IMR-90 (cell line): ENCODE measurements around the gene CSNK2A1. TPM values are rescaled to one million over a fixed set of nuclear protein-coding genes. Genes with fewer than 3 reads are reported as not detected.

Experiments used
- ATAC-seq: fragments of 200-7000 bp; cut with Tn5 transposase; 2 replicates; pipeline ENCODE4 v1.9.1; 2020; ENCODE audit warnings: low read depth, mild to moderate bottlenecking, moderate library complexity
- BruUV-seq: library from RNA; stranded (reverse); fragments of 400-500 nt; replicated peaks from 2 replicates; lab custom pipeline; 2021; lab: Mats Ljungman, UMichigan
- CTCF ChIA-PET: fragments of 300-600 bp; formaldehyde crosslinking; extraction: SDS; loops from one replicate; lab custom pipeline; 2021; ENCODE audit warnings: antibody characterized with exemption; lab: Yijun Ruan, JAX
- POLR2A ChIA-PET: fragments of 300-600 bp; sonication (Branson Sonifier 250); formaldehyde crosslinking; loops from one replicate; lab custom pipeline; 2022; ENCODE audit warnings: antibody characterized with exemption; ENCODE audit not compliant: unreplicated experiment; lab: Charles Lee
- DNase-seq: peaks from one replicate; pipeline ENCODE4 v3.0.0; 2013
- H2AFZ ChIP-seq: replicated peaks from 2 replicates; pipeline ENCODE3; 2013; ENCODE audit warnings: low read length, mild to moderate bottlenecking; ENCODE audit not compliant: poor library complexity
- H2AK5ac ChIP-seq: 2 replicates; pipeline ENCODE4 v1.6.1; 2013; ENCODE audit warnings: low read depth, low read length, inconsistent platforms
- H2AK9ac ChIP-seq: replicated peaks from 2 replicates; pipeline ENCODE3; 2013; ENCODE audit warnings: mild to moderate bottlenecking, low read depth, low read length, moderate library complexity; ENCODE audit not compliant: poor library complexity
- H2BK120ac ChIP-seq: 2 replicates; pipeline ENCODE4 v1.6.1; 2013; ENCODE audit warnings: low read depth, low read length, inconsistent platforms
- H2BK15ac ChIP-seq: 3 replicates; pipeline ENCODE4 v1.6.1; 2013; ENCODE audit warnings: low read depth, low read length, inconsistent platforms
- H2BK20ac ChIP-seq: 2 replicates; pipeline ENCODE4 v1.6.1; 2013; ENCODE audit warnings: low read depth, mild to moderate bottlenecking, inconsistent platforms, low read length, moderate library complexity
- H2BK5ac ChIP-seq: 2 replicates; pipeline ENCODE4 v1.6.1; 2013; ENCODE audit warnings: mild to moderate bottlenecking, low read depth, low read length, inconsistent platforms; ENCODE audit not compliant: poor library complexity, severe bottlenecking
- H3K14ac ChIP-seq: replicated peaks from 2 replicates; pipeline ENCODE4 v1.6.1; 2013; ENCODE audit warnings: low read depth, low read length, inconsistent platforms
- H3K18ac ChIP-seq: 2 replicates; pipeline ENCODE4 v1.6.1; 2013; ENCODE audit warnings: low read depth, low read length, control low read depth
- H3K23ac ChIP-seq: 2 replicates; pipeline ENCODE4 v1.6.1; 2013; ENCODE audit warnings: low read depth, low read length, inconsistent platforms
- H3K27ac ChIP-seq: 2 replicates; pipeline ENCODE4 v1.5.1; 2013; ENCODE audit warnings: mild to moderate bottlenecking, control low read depth, low read length; ENCODE audit not compliant: insufficient read depth
- H3K27me3 ChIP-seq: 2 replicates; pipeline ENCODE4 v1.6.1; 2013; ENCODE audit warnings: low read length; ENCODE audit not compliant: control insufficient read depth, insufficient read depth
- H3K36me3 ChIP-seq: 2 replicates; pipeline ENCODE4 v1.6.1; 2013; ENCODE audit warnings: low read length, mixed read lengths; ENCODE audit not compliant: control insufficient read depth, insufficient read depth
- H3K4ac ChIP-seq: 2 replicates; pipeline ENCODE4 v1.6.1; 2013; ENCODE audit warnings: low read depth, low read length, inconsistent platforms
- H3K4me1 ChIP-seq: 2 replicates; pipeline ENCODE4 v1.6.1; 2013; ENCODE audit warnings: low read length, mixed read lengths; ENCODE audit not compliant: control insufficient read depth, insufficient read depth
- H3K4me2 ChIP-seq: 2 replicates; pipeline ENCODE4 v1.6.1; 2013; ENCODE audit warnings: low read depth, mild to moderate bottlenecking, control low read depth, low read length, moderate library complexity
- H3K4me3 ChIP-seq: 2 replicates; pipeline ENCODE4 v1.5.1; 2013; ENCODE audit warnings: low read depth, mild to moderate bottlenecking, control low read depth, low read length, moderate library complexity; ENCODE audit not compliant: insufficient read depth
- H3K56ac ChIP-seq: 2 replicates; pipeline ENCODE4 v1.6.1; 2013; ENCODE audit warnings: low read length, inconsistent platforms; ENCODE audit not compliant: insufficient read depth; ENCODE audit errors: extremely low read depth
- H3K79me1 ChIP-seq, 2 experiments: 2 replicates each; pipeline ENCODE4 v1.6.1; 2013; ENCODE audit warnings: low read length in 2 of 2, inconsistent platforms in 1 of 2, low read depth in 1 of 2
- H3K9ac ChIP-seq: 2 replicates; pipeline ENCODE4 v1.6.1; 2013; ENCODE audit warnings: low read depth, low read length, control low read depth
- H3K9me1 ChIP-seq: 2 replicates; pipeline ENCODE4 v1.6.1; 2013; ENCODE audit warnings: low read length, inconsistent platforms; ENCODE audit not compliant: insufficient read depth
- H3K9me3 ChIP-seq: 2 replicates; pipeline ENCODE4 v1.6.1; 2013; ENCODE audit warnings: low read length; ENCODE audit not compliant: control insufficient read depth, insufficient read depth
- H4K20me1 ChIP-seq: 2 replicates; pipeline ENCODE4 v1.6.1; 2013; ENCODE audit warnings: low read length, inconsistent platforms; ENCODE audit not compliant: insufficient read depth
- H4K5ac ChIP-seq: 2 replicates; pipeline ENCODE4 v1.6.1; 2013; ENCODE audit warnings: mild to moderate bottlenecking, low read depth, low read length, control low read depth
- H4K8ac ChIP-seq, 2 experiments: 2 replicates each; pipeline ENCODE4 v1.6.1; 2013; ENCODE audit warnings: low read depth in 2 of 2, low read length in 2 of 2, control low read depth in 1 of 2, inconsistent platforms in 1 of 2
- H4K91ac ChIP-seq: 2 replicates; pipeline ENCODE4 v1.6.1; 2013; ENCODE audit warnings: low read depth, low read length, inconsistent platforms; ENCODE audit not compliant: insufficient read depth
- BHLHE40 ChIP-seq: fragments of 150-350 bp; IDR thresholded peaks from 2 replicates; pipeline ENCODE4 v1.6.1; 2016; ENCODE audit warnings: mild to moderate bottlenecking, low read depth, low read length
- CEBPB ChIP-seq: IDR thresholded peaks from 2 replicates; pipeline ENCODE4 v1.6.1; 2012; ENCODE audit warnings: low read depth, low read length, improper control_type of control experiment
- CHD1 ChIP-seq: IDR thresholded peaks from 2 replicates; pipeline ENCODE4 v1.6.1; 2012; ENCODE audit warnings: low read depth, low read length, improper control_type of control experiment
- FOS ChIP-seq: fragments of 150-350 bp; IDR thresholded peaks from 2 replicates; pipeline ENCODE4 v1.6.1; 2016; ENCODE audit warnings: low read depth, low read length
- MAFK ChIP-seq: IDR thresholded peaks from 2 replicates; pipeline ENCODE4 v1.6.1; 2012; ENCODE audit warnings: low read depth, low read length, improper control_type of control experiment
- MAZ ChIP-seq: IDR thresholded peaks from 2 replicates; pipeline ENCODE4 v1.6.1; 2012; ENCODE audit warnings: low read depth, mild to moderate bottlenecking, low read length, improper control_type of control experiment, moderate library complexity, borderline replicate concordance
- MXI1 ChIP-seq: IDR thresholded peaks from 2 replicates; pipeline ENCODE4 v1.6.1; 2012; ENCODE audit warnings: low read depth, mild to moderate bottlenecking, low read length, moderate library complexity, borderline replicate concordance
- NFE2L2 ChIP-seq: fragments of 150-350 bp; IDR thresholded peaks from 2 replicates; pipeline ENCODE4 v1.6.1; 2016; ENCODE audit warnings: low read depth, mild to moderate bottlenecking, low read length
- POLR2A ChIP-seq: IDR thresholded peaks from 2 replicates; pipeline ENCODE4 v1.6.1; 2012; ENCODE audit warnings: mild to moderate bottlenecking, low read depth, low read length
- RAD21 ChIP-seq: IDR thresholded peaks from 2 replicates; pipeline ENCODE4 v1.6.1; 2012; ENCODE audit warnings: low read length, improper control_type of control experiment
- RFX5 ChIP-seq: IDR thresholded peaks from 2 replicates; pipeline ENCODE4 v1.8.0; 2012; ENCODE audit warnings: low read depth, mild to moderate bottlenecking, low read length, moderate library complexity
- SMC3 ChIP-seq: fragments of 150-350 bp; IDR thresholded peaks from 2 replicates; pipeline ENCODE4 v1.6.1; 2016; ENCODE audit warnings: low read depth, mild to moderate bottlenecking, antibody characterized with exemption, low read length, moderate library complexity
- USF2 ChIP-seq: fragments of 150-350 bp; IDR thresholded peaks from 2 replicates; pipeline ENCODE4 v1.6.1; 2017; ENCODE audit warnings: mild to moderate bottlenecking, antibody characterized with exemption, low read length, low read depth
- WGBS, 2 experiments: methylation state at CpG; one replicate each; pipeline versions ENCODE4 v1.1.5 to v1.1.7; 2013; ENCODE audit warnings: missing lambda C conversion rate in 2 of 2; ENCODE audit not compliant: insufficient read length in 1 of 2; ENCODE audit errors: extremely low coverage in 2 of 2; 5-methylcytosine and 5-hydroxymethylcytosine counted together
- dilution Hi-C: fragments of 300-500 bp; cut with HindIII; formaldehyde crosslinking; loops from one replicate; pipeline ENCODE4 v1.14.3; 2018; ENCODE audit warnings: low sequenced_read_pairs; ENCODE audit not compliant: unreplicated experiment
- in situ Hi-C: fragments of 300-500 bp; cut with MboI; formaldehyde crosslinking; loops from 3 replicates; pipeline ENCODE4 v1.14.3; 2019; ENCODE audit warnings: low sequenced_read_pairs, inconsistent platforms, mixed read lengths
- intact Hi-C: fragments of 100-400 bp; cut with micrococcal nuclease; formaldehyde crosslinking; loops from 2 replicates; pipeline ENCODE4 v1.10.0; 2022
- polyA plus RNA-seq, 3 experiments: library from polyadenylated mRNA; depleted of rRNA; stranded (reverse); fragments of >200 nt; gene quantifications; 2 replicates each; pipeline ENCODE4 v1.2.3, GENCODE V29; 2012; ENCODE audit warnings: low replicate concordance in 1 of 3
- total RNA-seq: library from RNA; depleted of rRNA; stranded (reverse); fragments of >200 nt; gene quantifications from 2 replicates; pipeline ENCODE4 v1.2.3, GENCODE V29; 2012
- TF ChIP-seq, protein P1 (sequence below): conservative IDR thresholded peaks from 2 replicates; pipeline ENCODE4 v1.5.1; 2012; ENCODE audit warnings: mild to moderate bottlenecking, low read depth, low read length, improper control_type of control experiment
- TF ChIP-seq, protein P2 (sequence below): fragments of 150-350 bp; IDR thresholded peaks from 2 replicates; pipeline ENCODE4 v1.6.1; 2016; ENCODE audit warnings: low read depth, mild to moderate bottlenecking, low read length, moderate library complexity, borderline replicate concordance

Gene CSNK2A1
- total and polyA plus RNA-seq, 2 of the 4 experiments (the other 2 are of a cell fraction), result 86.3 to 151 TPM

GRCh38 chr20:434661-435419 lies 108.8 kb downstream of the CSNK2A1 start:
- no peak for ATAC-seq
- no peak overlapping the region for H3K14ac ChIP-seq
- no peak overlapping the region for H3K27ac ChIP-seq
- no TSS peak for BruUV-seq
- H3K4me2 ChIP-seq, result no peak overlapping the region
- H2BK15ac ChIP-seq, result no peak overlapping the region
- no peak overlapping the region for H2AFZ ChIP-seq
- dilution Hi-C loops (no loop called here), intact Hi-C loops (no loop called here), in situ Hi-C loops (loop anchor here (5.0 kb wide), 1 partner anchor 83 kb away; no protein-coding TSS in a partner anchor)
- H2AK5ac ChIP-seq, result no peak overlapping the region
- H3K4me1 ChIP-seq, result no peaks in the 10 kb centered on the region
- no peak overlapping the region for H2AK9ac ChIP-seq
- H2BK20ac ChIP-seq, result no peak overlapping the region
- H3K79me1 ChIP-seq, result peaks cover 3 to 23% of the 10 kb centered on the region in 2 experiments; a peak in 3 of 4 replicates
- no peak overlapping the region for H3K56ac ChIP-seq
- TF ChIP-seq, protein P1, sequence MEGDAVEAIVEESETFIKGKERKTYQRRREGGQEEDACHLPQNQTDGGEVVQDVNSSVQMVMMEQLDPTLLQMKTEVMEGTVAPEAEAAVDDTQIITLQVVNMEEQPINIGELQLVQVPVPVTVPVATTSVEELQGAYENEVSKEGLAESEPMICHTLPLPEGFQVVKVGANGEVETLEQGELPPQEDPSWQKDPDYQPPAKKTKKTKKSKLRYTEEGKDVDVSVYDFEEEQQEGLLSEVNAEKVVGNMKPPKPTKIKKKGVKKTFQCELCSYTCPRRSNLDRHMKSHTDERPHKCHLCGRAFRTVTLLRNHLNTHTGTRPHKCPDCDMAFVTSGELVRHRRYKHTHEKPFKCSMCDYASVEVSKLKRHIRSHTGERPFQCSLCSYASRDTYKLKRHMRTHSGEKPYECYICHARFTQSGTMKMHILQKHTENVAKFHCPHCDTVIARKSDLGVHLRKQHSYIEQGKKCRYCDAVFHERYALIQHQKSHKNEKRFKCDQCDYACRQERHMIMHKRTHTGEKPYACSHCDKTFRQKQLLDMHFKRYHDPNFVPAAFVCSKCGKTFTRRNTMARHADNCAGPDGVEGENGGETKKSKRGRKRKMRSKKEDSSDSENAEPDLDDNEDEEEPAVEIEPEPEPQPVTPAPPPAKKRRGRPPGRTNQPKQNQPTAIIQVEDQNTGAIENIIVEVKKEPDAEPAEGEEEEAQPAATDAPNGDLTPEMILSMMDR, result no peak
- TF ChIP-seq POLR2A (no peak), MXI1 (no peak), RFX5 (no peak), BHLHE40 (no peak), CEBPB (no peak), USF2 (no peak), CHD1 (no peak), FOS (no peak), MAFK (no peak), RAD21 (no peak), MAZ (no peak), NFE2L2 (no peak), SMC3 (no peak)
- TF ChIP-seq, protein P2, sequence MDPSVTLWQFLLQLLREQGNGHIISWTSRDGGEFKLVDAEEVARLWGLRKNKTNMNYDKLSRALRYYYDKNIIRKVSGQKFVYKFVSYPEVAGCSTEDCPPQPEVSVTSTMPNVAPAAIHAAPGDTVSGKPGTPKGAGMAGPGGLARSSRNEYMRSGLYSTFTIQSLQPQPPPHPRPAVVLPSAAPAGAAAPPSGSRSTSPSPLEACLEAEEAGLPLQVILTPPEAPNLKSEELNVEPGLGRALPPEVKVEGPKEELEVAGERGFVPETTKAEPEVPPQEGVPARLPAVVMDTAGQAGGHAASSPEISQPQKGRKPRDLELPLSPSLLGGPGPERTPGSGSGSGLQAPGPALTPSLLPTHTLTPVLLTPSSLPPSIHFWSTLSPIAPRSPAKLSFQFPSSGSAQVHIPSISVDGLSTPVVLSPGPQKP, result no peak
- no peak overlapping the region for H4K5ac ChIP-seq
- no peak overlapping the region for H3K18ac ChIP-seq
- H3K27me3 ChIP-seq, result no peaks in the 10 kb centered on the region
- no peak overlapping the region for H3K23ac ChIP-seq
- CTCF ChIA-PET, result no interaction called here
- no peak overlapping the region for H4K91ac ChIP-seq
- POLR2A ChIA-PET, result no interaction called here
- no peak overlapping the region for H2BK5ac ChIP-seq
- H4K20me1 ChIP-seq, result peaks cover 20% of the 10 kb centered on the region
- H3K9ac ChIP-seq, result no peak overlapping the region
- no peak overlapping the region for H3K4ac ChIP-seq
- H3K9me3 ChIP-seq, result no peaks in the 10 kb centered on the region
- 100% methylated on average over 1 of the region's 16 CpGs; no CpG with 5 or more reads in 1 of the 2 experiments for WGBS, 2 experiments
- DNase-seq, result no peak
- H3K4me3 ChIP-seq, result no peak overlapping the region
- H2BK120ac ChIP-seq, result no peak overlapping the region
- H3K9me1 ChIP-seq, result no peaks in the 10 kb centered on the region
- peaks cover 75% of the 10 kb centered on the region for H3K36me3 ChIP-seq
- H4K8ac ChIP-seq, result no peak overlapping the region
